Islet precursor cell (in vitro differentiated cells): ENCODE data around the gene IL16.

ENCODE experiments used
- DNase-seq: peaks from one replicate; pipeline ENCODE4 v3.0.0-alpha.2; 2018

The IL16 gene

GRCh38 chr15:81277851-81278250 is 81.2 kb downstream of the IL16 start:
- no peak for DNase-seq

- DNase-seq = no peak
Measured at GRCh38 chr15:81278306-81279029, 81.8 kb downstream of the IL16 start.

GRCh38 chr15:81279621-81280485 is 83.2 kb downstream of the IL16 start:
- DNase-seq = peak; percentile 44

GRCh38 chr15:81280696-81281455 is 84.2 kb downstream of the IL16 start:
- peak; percentile 39 for DNase-seq

- DNase-seq = no peak
Measured at GRCh38 chr15:81281456-81281735, 84.7 kb downstream of the IL16 start.

GRCh38 chr15:81281766-81282605 is 85.3 kb downstream of the IL16 start:
- peak; percentile 72 for DNase-seq

- peak; percentile 38 for DNase-seq
Measured at GRCh38 chr15:81282606-81282895, 85.9 kb downstream of the IL16 start.

- DNase-seq = peak; percentile 33
Measured at GRCh38 chr15:81282911-81283310, 86.2 kb downstream of the IL16 start.

- DNase-seq = no peak
Measured at GRCh38 chr15:81284256-81285031, 87.8 kb downstream of the IL16 start.

GRCh38 chr15:81285461-81285860 is 88.8 kb downstream of the IL16 start:
- DNase-seq = no peak

- no peak for DNase-seq
Measured at GRCh38 chr15:81286621-81287121, 90.0 kb downstream of the IL16 start.

- DNase-seq = no peak
Measured at GRCh38 chr15:81288040-81288439, 91.4 kb downstream of the IL16 start.

GRCh38 chr15:81288616-81289015 is 91.9 kb downstream of the IL16 start:
- DNase-seq = no peak

- DNase-seq = no peak
Measured at GRCh38 chr15:81289910-81290309, 93.2 kb downstream of the IL16 start.

- DNase-seq = no peak
Measured at GRCh38 chr15:81291916-81292522, 95.3 kb downstream of the IL16 start.

- DNase-seq = no peak
Measured at GRCh38 chr15:81292523-81293001, 95.9 kb downstream of the IL16 start.

- DNase-seq = no peak
Measured at GRCh38 chr15:81293728-81294515, 97.2 kb downstream of the IL16 start.

- DNase-seq = no peak
Measured at GRCh38 chr15:81294516-81294880, 97.8 kb downstream of the IL16 start.

GRCh38 chr15:81295486-81296121 is 98.9 kb downstream of the IL16 start:
- no peak for DNase-seq

GRCh38 chr15:81296186-81296585 is 99.5 kb downstream of the IL16 start:
- no peak for DNase-seq
